Fibroblast of pulmonary artery (primary cell): Measurements from ENCODE around the gene GLDC.
A peak's percentile ranks its signal among the peaks of the same experiment; 100 is the strongest.
"Not testable (repeated sequence)": the region's sequence is repeated elsewhere in the genome, so short reads cannot be mapped to it uniquely, and the experiment has no call there.

ENCODE experiments used
- DNase-seq: peaks from one replicate; pipeline ENCODE4 v3.0.0-alpha.2; 2010; ENCODE audit warnings: low read depth
- H3K4me3 ChIP-seq: replicated peaks from 2 replicates; pipeline ENCODE4 v1.5.1; 2011; ENCODE audit warnings: low read depth, mild to moderate bottlenecking, control low read depth, low read length, moderate library complexity
- TF ChIP-seq, protein P1 (sequence below): IDR thresholded peaks from 2 replicates; pipeline ENCODE4 v1.5.1; 2011; ENCODE audit warnings: mild to moderate bottlenecking, control low read depth, low read length, inconsistent platforms; ENCODE audit errors: missing control alignments

GLDC gene

DNA sequence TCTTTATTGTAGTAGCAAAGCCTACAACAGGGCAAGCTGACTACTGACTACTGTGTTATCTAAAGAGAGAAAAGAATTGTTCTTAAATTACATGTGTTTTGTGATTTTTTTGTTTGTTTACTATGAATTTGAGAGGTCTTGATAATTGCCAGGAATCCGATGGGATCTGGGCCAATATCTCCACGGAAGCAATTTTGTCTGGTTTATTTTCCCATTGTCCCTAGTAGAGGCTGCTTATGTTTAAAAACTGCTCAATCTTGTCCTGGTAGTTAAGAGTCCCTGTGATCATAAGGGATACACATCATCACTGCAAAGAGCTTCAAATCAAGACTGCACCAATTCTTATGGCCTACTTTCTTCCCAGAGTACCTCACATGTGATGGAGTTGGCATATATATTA is 94.4 kb downstream of the GLDC start:
- TF ChIP-seq, protein P1, sequence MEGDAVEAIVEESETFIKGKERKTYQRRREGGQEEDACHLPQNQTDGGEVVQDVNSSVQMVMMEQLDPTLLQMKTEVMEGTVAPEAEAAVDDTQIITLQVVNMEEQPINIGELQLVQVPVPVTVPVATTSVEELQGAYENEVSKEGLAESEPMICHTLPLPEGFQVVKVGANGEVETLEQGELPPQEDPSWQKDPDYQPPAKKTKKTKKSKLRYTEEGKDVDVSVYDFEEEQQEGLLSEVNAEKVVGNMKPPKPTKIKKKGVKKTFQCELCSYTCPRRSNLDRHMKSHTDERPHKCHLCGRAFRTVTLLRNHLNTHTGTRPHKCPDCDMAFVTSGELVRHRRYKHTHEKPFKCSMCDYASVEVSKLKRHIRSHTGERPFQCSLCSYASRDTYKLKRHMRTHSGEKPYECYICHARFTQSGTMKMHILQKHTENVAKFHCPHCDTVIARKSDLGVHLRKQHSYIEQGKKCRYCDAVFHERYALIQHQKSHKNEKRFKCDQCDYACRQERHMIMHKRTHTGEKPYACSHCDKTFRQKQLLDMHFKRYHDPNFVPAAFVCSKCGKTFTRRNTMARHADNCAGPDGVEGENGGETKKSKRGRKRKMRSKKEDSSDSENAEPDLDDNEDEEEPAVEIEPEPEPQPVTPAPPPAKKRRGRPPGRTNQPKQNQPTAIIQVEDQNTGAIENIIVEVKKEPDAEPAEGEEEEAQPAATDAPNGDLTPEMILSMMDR, result no peak
- H3K4me3 ChIP-seq, result no peak overlapping the region
- peak; percentile 39 for DNase-seq

DNA sequence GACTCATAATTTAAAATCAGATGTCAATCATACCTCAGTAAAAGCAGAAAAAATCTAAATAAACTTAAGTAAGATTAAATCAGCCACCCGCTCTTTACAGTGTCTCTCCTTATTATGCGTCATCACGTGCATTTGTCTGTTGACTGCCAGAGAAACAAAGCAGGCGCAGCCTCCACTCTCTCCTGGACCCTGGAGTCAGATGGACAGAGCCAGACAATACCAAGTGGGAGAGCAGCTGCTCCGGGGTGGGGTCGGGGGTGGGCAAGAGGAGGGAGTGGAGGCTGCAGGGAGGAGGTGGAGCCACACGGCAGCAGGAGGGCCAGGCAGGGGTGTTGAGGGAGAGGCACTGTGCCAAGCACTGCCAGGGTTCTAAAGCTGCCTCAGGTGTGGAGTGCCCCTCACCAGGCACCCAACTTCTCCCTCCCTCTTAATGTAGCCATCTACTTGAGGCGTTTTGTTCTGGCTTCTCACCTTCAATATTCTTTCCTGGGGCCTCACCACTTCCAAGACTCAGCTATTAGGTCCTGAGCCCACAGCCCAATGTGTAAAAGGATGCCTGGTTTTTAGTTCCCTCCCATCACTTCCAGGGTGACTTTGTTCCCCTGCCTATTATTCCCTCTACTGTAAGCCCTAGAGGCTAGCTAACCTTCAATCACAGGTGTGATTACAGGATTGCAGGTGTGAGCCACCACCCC is 96.3 kb downstream of the GLDC start:
- no peak for DNase-seq
- TF ChIP-seq, protein P1, result no peak
- H3K4me3 ChIP-seq, result no peak overlapping the region

DNA sequence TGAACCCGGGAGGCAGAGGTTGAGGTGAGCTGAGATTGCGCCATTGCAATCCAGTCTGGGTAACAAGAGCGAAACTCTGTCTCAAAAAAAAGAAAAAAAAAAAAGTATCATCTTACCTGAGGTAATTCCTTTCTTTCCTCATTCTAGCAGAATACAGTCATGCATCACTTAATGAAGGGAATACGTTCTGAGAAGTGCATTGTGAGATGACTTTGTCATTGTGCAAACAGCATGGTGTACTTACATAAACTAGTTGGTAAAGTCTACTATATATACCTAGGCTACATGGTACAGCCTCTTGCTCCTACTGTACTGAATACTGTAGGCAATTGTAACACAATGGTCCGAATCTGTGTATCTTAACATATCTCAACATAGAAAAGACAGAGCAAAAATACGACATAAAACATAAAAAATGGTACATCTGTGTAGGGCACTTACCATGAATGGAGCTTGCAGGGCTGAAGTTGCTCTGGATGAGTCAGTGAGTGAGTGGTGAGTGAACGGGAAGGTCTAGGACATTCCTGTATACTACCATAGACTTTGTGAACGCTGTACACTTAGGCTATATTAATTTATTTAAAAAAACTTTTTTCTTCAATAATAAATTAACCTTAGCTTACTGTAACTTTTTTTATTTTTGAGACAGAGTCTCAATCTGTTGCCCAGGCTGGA is 100.4 kb downstream of the GLDC start:
- DNase-seq, result no peak
- H3K4me3 ChIP-seq, result no peak overlapping the region
- TF ChIP-seq, protein P1, result no peak

DNA sequence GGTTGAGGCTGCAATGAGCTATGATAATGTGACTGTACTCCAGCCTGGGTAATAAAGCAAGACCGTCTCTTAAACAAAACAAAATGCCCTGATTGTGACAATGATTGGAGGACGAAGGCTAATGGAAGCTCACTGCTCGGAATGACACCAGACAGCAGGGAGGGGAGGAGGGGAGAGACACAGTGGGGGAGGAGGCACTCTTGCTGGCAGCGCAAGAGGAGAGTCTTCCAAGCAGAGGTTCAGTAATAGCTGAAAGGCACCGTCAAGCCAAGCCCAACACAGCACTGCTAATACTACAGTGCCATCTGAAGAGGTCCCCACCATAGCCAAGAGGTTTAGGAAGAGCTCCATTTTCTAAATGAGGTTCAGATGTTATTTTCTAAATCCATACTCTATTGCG is 102.3 kb downstream of the GLDC start:
- TF ChIP-seq, protein P1, result no peak
- DNase-seq, result no peak
- no peak overlapping the region for H3K4me3 ChIP-seq

DNA sequence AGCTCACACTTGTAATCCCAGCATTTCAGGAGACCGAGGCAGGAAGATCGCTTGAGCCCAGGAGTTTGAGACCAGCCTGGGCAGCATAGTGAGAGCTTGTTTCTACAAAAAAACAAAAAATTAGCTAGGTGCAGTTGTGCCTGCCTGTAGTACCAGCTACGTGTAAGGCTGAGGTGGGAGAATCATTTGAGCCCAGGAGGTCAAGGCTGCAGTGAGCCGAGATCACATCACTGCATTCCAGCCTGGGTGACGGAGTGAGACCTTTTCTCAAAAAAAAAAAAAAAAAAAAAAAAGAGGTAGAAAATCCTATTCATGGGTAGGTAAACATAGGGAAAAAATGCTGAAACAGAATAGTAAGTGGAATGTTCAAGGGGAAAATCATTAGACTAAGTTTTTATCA is 102.9 kb downstream of the GLDC start:
- not testable (repeated sequence) for H3K4me3 ChIP-seq, DNase-seq

DNA sequence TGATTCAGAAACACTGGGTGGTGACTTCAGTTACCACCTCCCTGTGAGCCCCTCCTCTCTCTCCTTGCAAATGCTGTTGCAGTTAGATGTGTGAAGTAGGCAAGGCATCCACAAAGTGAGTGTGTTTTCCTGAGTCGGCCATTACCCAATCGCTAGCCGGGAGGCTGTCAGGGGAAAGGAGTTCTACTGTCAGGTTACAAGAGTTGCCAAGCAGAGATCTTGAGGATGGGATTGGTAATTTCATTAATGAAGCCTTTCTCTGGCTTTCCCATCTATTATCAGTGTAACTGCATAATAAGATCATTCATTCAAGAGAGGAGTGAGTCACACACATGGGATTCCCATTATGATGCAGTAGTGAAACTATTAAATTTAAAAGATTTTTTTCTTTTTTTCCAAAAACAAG is 106.9 kb downstream of the GLDC start:
- TF ChIP-seq, protein P1, result no peak
- no peak overlapping the region for H3K4me3 ChIP-seq
- DNase-seq, result peak; percentile 48

DNA sequence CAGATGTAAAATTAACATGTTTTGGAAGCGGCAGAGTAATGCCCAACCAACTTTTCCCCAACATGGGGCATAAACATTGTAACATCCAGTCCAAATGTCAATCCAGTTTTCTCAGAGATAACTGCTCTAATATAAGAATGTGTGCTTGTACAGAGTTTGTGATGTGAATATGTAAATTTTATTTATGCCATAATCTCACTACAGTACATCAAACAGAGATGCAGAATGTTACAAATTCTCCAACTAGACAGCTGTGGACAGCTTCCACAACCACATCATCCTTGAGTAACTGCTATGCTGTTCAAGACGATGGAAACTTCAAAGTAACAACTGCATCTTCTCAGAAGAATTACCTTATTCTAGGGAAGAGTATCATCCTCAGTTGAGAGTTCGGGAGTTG is 109.9 kb downstream of the GLDC start:
- no peak overlapping the region for H3K4me3 ChIP-seq
- TF ChIP-seq, protein P1, result no peak
- no peak for DNase-seq
